ENCODE measurements around the gene ADISSP. TPM values are rescaled to one million over a fixed set of nuclear protein-coding genes. Genes with fewer than 3 reads are reported as not detected.

The ADISSP gene
- total and polyA plus RNA-seq, 2 of the 13 experiments (the other 11 are each of a cell fraction or from before 2014, with no cell fraction given) = 38.3 to 90.6 TPM

DNA sequence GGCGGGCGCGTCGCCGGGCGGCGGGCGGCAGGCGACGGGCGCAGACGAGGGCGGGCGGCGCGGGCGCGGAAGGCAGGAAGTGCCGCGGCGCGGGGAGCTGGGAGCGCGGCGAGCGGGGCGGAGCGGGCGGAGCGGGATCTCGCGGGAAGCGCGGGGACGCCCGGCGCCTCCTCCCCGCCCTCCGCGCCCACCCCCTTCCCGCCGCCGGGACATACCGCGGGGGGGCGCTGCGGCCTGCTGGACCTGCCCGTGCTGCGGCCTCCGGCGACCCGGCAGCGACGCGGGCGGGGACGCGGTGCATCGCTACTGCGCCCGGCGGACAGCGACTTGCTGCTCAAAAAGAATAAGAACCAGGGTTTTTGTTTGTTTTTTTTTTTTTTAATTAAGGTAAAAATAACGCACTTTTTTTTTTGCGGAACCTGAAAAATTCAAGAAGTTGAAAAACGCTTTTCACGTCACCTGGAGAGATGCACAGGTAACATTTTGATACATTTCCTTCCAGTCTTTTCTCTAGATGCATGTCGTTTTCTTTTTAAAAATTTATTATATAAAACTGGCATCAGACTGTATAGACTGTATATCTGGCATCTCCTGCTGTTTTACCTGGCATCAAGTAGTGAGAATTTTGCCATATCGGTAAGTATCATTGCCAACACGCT, 19.2 kb upstream of the ADISSP start, which contains the start of gene CENPB (continued):
- TF ChIP-seq, protein P1, sequence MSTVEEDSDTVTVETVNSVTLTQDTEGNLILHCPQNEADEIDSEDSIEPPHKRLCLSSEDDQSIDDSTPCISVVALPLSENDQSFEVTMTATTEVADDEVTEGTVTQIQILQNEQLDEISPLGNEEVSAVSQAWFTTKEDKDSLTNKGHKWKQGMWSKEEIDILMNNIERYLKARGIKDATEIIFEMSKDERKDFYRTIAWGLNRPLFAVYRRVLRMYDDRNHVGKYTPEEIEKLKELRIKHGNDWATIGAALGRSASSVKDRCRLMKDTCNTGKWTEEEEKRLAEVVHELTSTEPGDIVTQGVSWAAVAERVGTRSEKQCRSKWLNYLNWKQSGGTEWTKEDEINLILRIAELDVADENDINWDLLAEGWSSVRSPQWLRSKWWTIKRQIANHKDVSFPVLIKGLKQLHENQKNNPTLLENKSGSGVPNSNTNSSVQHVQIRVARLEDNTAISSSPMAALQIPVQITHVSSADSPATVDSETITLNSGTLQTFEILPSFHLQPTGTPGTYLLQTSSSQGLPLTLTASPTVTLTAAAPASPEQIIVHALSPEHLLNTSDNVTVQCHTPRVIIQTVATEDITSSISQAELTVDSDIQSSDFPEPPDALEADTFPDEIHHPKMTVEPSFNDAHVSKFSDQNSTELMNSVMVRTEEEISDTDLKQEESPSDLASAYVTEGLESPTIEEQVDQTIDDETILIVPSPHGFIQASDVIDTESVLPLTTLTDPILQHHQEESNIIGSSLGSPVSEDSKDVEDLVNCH (CRISPR knock-in tag; IDR thresholded peaks at IDR 0.05) = no peak
- TF ChIP-seq MAFG (CRISPR knock-in tag; IDR thresholded peaks at IDR 0.05) = no peak
- no peak for TF ChIP-seq ZNF326 (CRISPR knock-in tag; IDR thresholded peaks at IDR 0.05; ENCODE audit: borderline replicate concordance)
- TF ChIP-seq, protein P2, sequence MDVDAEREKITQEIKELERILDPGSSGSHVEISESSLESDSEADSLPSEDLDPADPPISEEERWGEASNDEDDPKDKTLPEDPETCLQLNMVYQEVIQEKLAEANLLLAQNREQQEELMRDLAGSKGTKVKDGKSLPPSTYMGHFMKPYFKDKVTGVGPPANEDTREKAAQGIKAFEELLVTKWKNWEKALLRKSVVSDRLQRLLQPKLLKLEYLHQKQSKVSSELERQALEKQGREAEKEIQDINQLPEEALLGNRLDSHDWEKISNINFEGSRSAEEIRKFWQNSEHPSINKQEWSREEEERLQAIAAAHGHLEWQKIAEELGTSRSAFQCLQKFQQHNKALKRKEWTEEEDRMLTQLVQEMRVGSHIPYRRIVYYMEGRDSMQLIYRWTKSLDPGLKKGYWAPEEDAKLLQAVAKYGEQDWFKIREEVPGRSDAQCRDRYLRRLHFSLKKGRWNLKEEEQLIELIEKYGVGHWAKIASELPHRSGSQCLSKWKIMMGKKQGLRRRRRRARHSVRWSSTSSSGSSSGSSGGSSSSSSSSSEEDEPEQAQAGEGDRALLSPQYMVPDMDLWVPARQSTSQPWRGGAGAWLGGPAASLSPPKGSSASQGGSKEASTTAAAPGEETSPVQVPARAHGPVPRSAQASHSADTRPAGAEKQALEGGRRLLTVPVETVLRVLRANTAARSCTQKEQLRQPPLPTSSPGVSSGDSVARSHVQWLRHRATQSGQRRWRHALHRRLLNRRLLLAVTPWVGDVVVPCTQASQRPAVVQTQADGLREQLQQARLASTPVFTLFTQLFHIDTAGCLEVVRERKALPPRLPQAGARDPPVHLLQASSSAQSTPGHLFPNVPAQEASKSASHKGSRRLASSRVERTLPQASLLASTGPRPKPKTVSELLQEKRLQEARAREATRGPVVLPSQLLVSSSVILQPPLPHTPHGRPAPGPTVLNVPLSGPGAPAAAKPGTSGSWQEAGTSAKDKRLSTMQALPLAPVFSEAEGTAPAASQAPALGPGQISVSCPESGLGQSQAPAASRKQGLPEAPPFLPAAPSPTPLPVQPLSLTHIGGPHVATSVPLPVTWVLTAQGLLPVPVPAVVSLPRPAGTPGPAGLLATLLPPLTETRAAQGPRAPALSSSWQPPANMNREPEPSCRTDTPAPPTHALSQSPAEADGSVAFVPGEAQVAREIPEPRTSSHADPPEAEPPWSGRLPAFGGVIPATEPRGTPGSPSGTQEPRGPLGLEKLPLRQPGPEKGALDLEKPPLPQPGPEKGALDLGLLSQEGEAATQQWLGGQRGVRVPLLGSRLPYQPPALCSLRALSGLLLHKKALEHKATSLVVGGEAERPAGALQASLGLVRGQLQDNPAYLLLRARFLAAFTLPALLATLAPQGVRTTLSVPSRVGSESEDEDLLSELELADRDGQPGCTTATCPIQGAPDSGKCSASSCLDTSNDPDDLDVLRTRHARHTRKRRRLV (CRISPR knock-in tag; IDR thresholded peaks at IDR 0.05) = no peak
- TF ChIP-seq THAP11 (CRISPR knock-in tag; IDR thresholded peaks at IDR 0.05) = peak; percentile 88
- TF ChIP-seq RARA (CRISPR knock-in tag; IDR thresholded peaks at IDR 0.05) = peak; percentile 52
- TF ChIP-seq ZNF333 (CRISPR knock-in tag; IDR thresholded peaks at IDR 0.05; ENCODE audit: borderline replicate concordance) = no peak
- 0 out of 2 replicates have a peak, but pooled peaks have one; percentile 63 for TF ChIP-seq CSRNP2 (CRISPR knock-in tag; conservative IDR thresholded peaks at IDR 0.05; ENCODE audit: low read depth)
- TF ChIP-seq NR1H2 (CRISPR knock-in tag; IDR thresholded peaks at IDR 0.05; ENCODE audit: borderline replicate concordance, low read depth) = no peak
- TF ChIP-seq ATF2 (CRISPR knock-in tag; IDR thresholded peaks at IDR 0.05) = no peak
- TF ChIP-seq ZNF275 (CRISPR knock-in tag; IDR thresholded peaks at IDR 0.05; ENCODE audit: borderline replicate concordance) = no peak
- no peak for TF ChIP-seq MBD4 (IDR thresholded peaks at IDR 0.05; ENCODE audit: borderline replicate concordance, low read length)
- TF ChIP-seq ZNF776 (CRISPR knock-in tag; IDR thresholded peaks at IDR 0.05) = no peak

Measured in HepG2 (cell line).